Fibroblast of the aortic adventitia (primary cell): ENCODE results near the gene TNRC6C. TPM values are rescaled to one million over a fixed set of nuclear protein-coding genes. Genes with fewer than 3 reads are reported as not detected.
A peak's percentile ranks its signal among the peaks of the same experiment; 100 is the strongest.

ENCODE experiments used
- DNase-seq: peaks from one replicate; pipeline ENCODE4 v3.0.0-alpha.2; 2010; ENCODE audit warnings: low read depth
- H3K4me3 ChIP-seq: 2 replicates; pipeline ENCODE4 v1.5.1; 2011; ENCODE audit warnings: low read depth, mild to moderate bottlenecking, control low read depth, low read length, moderate library complexity
- total RNA-seq: library from RNA; depleted of rRNA; stranded (reverse); fragments of >200 nt; gene quantifications from 2 replicates; pipeline ENCODE4 v1.2.3, GENCODE V29; 2012; ENCODE audit warnings: low replicate concordance
- TF ChIP-seq, protein P1 (sequence below): IDR thresholded peaks from 2 replicates; pipeline ENCODE4 v1.5.1; 2011; ENCODE audit warnings: mild to moderate bottlenecking, low read length, control low read depth, inconsistent platforms; ENCODE audit not compliant: insufficient read depth

Gene TNRC6C
- total RNA-seq, 1 donor, result 10.3 TPM

GRCh38 chr17:78031435-78031834 lies 72.9 kb downstream of the TNRC6C start:
- TF ChIP-seq, protein P1, sequence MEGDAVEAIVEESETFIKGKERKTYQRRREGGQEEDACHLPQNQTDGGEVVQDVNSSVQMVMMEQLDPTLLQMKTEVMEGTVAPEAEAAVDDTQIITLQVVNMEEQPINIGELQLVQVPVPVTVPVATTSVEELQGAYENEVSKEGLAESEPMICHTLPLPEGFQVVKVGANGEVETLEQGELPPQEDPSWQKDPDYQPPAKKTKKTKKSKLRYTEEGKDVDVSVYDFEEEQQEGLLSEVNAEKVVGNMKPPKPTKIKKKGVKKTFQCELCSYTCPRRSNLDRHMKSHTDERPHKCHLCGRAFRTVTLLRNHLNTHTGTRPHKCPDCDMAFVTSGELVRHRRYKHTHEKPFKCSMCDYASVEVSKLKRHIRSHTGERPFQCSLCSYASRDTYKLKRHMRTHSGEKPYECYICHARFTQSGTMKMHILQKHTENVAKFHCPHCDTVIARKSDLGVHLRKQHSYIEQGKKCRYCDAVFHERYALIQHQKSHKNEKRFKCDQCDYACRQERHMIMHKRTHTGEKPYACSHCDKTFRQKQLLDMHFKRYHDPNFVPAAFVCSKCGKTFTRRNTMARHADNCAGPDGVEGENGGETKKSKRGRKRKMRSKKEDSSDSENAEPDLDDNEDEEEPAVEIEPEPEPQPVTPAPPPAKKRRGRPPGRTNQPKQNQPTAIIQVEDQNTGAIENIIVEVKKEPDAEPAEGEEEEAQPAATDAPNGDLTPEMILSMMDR, result no peak
- H3K4me3 ChIP-seq, result no peak overlapping the region
- DNase-seq, result no peak

DNA sequence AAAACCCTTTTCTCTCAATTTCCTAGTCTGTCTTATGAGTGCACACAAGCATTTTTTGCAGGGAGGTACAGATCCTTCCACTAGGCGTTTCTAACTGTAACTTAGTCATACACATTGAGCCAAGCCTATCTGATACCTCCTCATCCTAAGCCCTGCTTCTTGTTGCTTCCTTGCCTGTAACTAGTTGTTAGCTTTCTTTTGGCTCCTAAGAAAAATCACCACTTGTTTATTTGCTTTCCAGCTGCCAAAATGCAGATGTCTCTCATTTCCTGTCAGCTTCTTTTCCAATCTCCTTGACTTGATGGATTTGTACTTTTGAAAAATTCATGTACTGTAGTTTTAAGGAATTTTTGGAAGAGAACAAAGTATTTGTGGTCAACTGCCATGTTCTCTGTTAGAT lies 73.7 kb downstream of the TNRC6C start:
- DNase-seq, result peak; percentile 75
- TF ChIP-seq, protein P1, result peak; percentile 31
- no peak overlapping the region for H3K4me3 ChIP-seq

DNA sequence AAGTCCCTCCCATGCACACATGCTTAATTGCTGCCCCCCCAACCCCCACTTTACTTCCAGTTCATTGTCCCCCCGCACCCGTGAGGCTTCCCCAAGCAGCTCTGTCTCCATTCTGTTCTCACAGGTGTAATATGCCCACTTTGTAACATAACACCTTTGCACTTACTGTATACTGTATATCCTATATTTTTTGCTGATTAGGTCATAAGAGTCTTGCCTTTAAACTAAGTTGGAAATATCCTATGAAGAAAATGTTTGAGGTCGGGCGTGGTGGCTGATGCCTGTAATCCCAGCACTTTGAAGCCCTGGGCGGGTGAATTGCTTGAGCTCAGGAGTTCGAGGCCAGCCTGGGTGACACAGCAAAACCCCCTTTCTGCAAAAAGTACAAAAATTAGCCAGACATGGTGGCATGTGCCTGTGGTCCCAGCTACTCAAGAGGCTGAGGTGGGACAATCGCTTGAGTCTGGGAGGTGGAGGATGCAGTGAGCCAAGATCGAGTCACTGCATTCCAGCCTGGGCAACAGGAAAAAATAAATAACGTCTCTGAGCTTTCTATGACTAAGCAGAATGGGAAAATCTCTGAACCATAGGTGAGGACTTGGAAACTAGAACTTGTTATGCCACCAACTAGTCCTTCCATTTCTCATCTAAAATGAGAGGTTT lies 76.1 kb downstream of the TNRC6C start:
- TF ChIP-seq, protein P1, result no peak
- no peak overlapping the region for H3K4me3 ChIP-seq
- DNase-seq, result peak; percentile 47

DNA sequence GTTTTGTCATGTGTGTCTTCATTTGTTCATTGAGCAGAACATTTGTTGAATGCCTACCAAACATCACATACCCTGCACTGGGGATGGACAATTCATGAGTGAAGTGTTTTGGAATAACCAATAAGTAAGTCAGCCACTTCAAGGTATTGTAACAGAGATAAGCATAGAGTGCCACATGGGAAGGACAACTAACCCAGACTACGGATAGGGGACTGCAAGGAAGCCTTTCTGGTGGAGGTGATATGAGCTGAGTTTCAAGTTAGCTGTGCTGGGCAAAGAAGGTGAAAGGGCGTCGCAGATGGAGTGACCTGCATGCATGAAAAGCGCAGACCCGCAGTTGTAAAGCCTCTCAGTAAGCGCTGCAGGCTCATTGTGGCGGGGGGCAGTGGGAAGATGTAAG lies 78.8 kb downstream of the TNRC6C start:
- TF ChIP-seq, protein P1, result no peak
- DNase-seq, result no peak

GRCh38 chr17:78038748-78039288 lies 80.3 kb downstream of the TNRC6C start:
- no peak overlapping the region for H3K4me3 ChIP-seq
- TF ChIP-seq, protein P1, result no peak
- DNase-seq, result no peak

More for the DNA sequence above, 78.8 kb downstream of the TNRC6C start:
- H3K4me3 ChIP-seq, result no peak overlapping the region

DNA sequence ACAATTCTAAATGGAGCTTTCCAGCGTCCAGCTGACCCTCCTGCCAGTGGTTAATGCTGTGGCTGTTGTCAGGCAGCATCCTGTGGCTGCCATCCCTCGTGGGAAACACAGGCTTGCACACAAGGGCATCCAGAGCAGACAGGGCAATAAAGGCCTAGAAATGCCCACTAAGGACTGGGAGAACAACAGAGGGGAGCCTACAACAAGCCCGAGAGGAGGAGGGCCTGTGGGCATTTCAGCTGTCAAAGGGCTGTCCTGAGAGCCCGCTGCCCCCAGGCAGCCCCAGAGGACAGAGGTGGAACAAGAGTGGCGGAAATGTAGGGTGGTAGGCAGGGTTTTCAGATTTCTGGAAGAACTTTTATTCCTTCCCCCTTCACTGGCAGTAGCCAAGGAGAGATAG lies 81.1 kb downstream of the TNRC6C start:
- no peak overlapping the region for H3K4me3 ChIP-seq
- no peak for DNase-seq
- TF ChIP-seq, protein P1, result no peak
